Loucy (cell line): ENCODE results near the gene MACO1.

Experiments
- H2AFZ ChIP-seq: fragments of 200-600 bp; sonication (generic); 2 replicates; pipeline ENCODE4 v1.6.0; 2016; ENCODE audit warnings: antibody characterized with exemption, mild to moderate bottlenecking, low read length, moderate library complexity
- H3F3A ChIP-seq: fragments of 200-600 bp; 2 replicates; pipeline ENCODE4 v1.6.0; 2016; ENCODE audit warnings: antibody characterized with exemption, low read depth, mild to moderate bottlenecking
- H3K27me3 ChIP-seq: fragments of 200-600 bp; sonication (generic); 2 replicates; pipeline ENCODE4 v1.6.1; 2014; ENCODE audit warnings: low read length, mild to moderate bottlenecking; ENCODE audit not compliant: insufficient read depth, poor library complexity, severe bottlenecking
- H3K36me3 ChIP-seq: fragments of 200-600 bp; sonication (generic); 2 replicates; pipeline ENCODE4 v1.6.1; 2016; ENCODE audit warnings: low read length; ENCODE audit not compliant: insufficient read depth
- H3K4me1 ChIP-seq: fragments of 200-600 bp; sonication (generic); 2 replicates; pipeline ENCODE4 v1.5.1; 2014; ENCODE audit warnings: low read length, mild to moderate bottlenecking; ENCODE audit not compliant: insufficient read depth, poor library complexity, severe bottlenecking
- H3K4me2 ChIP-seq: fragments of 200-600 bp; sonication (generic); 2 replicates; pipeline ENCODE4 v1.6.0; 2014; ENCODE audit warnings: antibody characterized with exemption, low read length, low read depth, mild to moderate bottlenecking; ENCODE audit not compliant: poor library complexity, severe bottlenecking
- H3K4me3 ChIP-seq: fragments of 200-600 bp; sonication (generic); 2 replicates; pipeline ENCODE4 v1.5.1; 2014; ENCODE audit warnings: low read length, mild to moderate bottlenecking, mixed read lengths; ENCODE audit not compliant: poor library complexity, severe bottlenecking
- H3K79me2 ChIP-seq: fragments of 200-600 bp; sonication (generic); 2 replicates; pipeline ENCODE4 v1.6.1; 2014; ENCODE audit warnings: low read length; ENCODE audit not compliant: insufficient read depth
- H3K9ac ChIP-seq: fragments of 200-600 bp; sonication (generic); 2 replicates; pipeline ENCODE4 v1.6.0; 2014; ENCODE audit warnings: mild to moderate bottlenecking, low read depth, low read length, moderate library complexity; ENCODE audit not compliant: poor library complexity, severe bottlenecking
- H3K9me2 ChIP-seq: fragments of 200-600 bp; sonication (generic); replicated peaks from 2 replicates; pipeline ENCODE4 v1.6.1; 2016; ENCODE audit warnings: low read depth, low read length, mixed read lengths
- H3K9me3 ChIP-seq: fragments of 200-600 bp; sonication (generic); 2 replicates; pipeline ENCODE4 v1.6.1; 2014; ENCODE audit warnings: mild to moderate bottlenecking, antibody characterized with exemption, low read length, low read depth; ENCODE audit not compliant: insufficient read depth
- H4K20me1 ChIP-seq: fragments of 200-600 bp; sonication (generic); 2 replicates; pipeline ENCODE4 v1.6.0; 2014; ENCODE audit warnings: antibody characterized with exemption, low read length, mild to moderate bottlenecking; ENCODE audit not compliant: insufficient read depth, poor library complexity, severe bottlenecking
- EZH2phosphoT487 ChIP-seq: fragments of 200-600 bp; IDR thresholded peaks from 2 replicates; pipeline ENCODE4 v1.6.1; 2018; ENCODE audit warnings: antibody characterized with exemption, mild to moderate bottlenecking, moderate library complexity, borderline replicate concordance
- TF ChIP-seq, protein P1 (sequence below): fragments of 200-600 bp; sonication (generic); conservative IDR thresholded peaks from 2 replicates; pipeline ENCODE4 v1.5.1; 2014; ENCODE audit warnings: mild to moderate bottlenecking, antibody characterized with exemption, low read length

Gene MACO1

DNA sequence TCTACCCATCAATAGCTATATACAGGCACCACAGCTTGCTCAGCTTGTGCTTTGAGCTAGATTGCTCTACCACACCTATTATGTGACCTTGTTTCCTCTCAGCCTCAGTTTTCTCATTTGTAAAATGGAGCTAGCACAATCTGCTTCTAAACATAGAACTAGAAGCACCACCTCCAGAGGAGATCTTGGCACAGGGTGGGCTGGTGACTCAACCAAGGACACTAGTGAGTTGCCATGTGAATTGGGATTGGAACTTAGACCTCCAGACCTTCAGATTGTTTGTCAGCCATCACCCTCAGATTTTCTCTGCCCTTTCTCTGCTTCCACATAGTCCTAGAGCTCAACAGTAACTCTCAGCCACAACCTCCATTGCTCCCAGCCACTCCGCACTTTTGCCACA lies 3.0 kb upstream of the MACO1 start:
- Histone ChIP-seq H3K9ac (no peak overlapping the region), H3F3A (no peaks in the 10 kb centered on the region), H3K36me3 (no peaks in the 10 kb centered on the region), H3K27me3 (no peaks in the 10 kb centered on the region), H2AFZ (no peak overlapping the region), H3K79me2 (peaks cover 18% of the 10 kb centered on the region), H3K4me3 (no peak overlapping the region), H3K9me2 (no peaks in the 10 kb centered on the region), H3K9me3 (no peaks in the 10 kb centered on the region), H3K4me2 (no peak overlapping the region), H3K4me1 (peaks cover 17% of the 10 kb centered on the region), H4K20me1 (peaks cover 14% of the 10 kb centered on the region)
- TF ChIP-seq EZH2phosphoT487: no peak
- TF ChIP-seq, protein P1, sequence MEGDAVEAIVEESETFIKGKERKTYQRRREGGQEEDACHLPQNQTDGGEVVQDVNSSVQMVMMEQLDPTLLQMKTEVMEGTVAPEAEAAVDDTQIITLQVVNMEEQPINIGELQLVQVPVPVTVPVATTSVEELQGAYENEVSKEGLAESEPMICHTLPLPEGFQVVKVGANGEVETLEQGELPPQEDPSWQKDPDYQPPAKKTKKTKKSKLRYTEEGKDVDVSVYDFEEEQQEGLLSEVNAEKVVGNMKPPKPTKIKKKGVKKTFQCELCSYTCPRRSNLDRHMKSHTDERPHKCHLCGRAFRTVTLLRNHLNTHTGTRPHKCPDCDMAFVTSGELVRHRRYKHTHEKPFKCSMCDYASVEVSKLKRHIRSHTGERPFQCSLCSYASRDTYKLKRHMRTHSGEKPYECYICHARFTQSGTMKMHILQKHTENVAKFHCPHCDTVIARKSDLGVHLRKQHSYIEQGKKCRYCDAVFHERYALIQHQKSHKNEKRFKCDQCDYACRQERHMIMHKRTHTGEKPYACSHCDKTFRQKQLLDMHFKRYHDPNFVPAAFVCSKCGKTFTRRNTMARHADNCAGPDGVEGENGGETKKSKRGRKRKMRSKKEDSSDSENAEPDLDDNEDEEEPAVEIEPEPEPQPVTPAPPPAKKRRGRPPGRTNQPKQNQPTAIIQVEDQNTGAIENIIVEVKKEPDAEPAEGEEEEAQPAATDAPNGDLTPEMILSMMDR: no peak

DNA sequence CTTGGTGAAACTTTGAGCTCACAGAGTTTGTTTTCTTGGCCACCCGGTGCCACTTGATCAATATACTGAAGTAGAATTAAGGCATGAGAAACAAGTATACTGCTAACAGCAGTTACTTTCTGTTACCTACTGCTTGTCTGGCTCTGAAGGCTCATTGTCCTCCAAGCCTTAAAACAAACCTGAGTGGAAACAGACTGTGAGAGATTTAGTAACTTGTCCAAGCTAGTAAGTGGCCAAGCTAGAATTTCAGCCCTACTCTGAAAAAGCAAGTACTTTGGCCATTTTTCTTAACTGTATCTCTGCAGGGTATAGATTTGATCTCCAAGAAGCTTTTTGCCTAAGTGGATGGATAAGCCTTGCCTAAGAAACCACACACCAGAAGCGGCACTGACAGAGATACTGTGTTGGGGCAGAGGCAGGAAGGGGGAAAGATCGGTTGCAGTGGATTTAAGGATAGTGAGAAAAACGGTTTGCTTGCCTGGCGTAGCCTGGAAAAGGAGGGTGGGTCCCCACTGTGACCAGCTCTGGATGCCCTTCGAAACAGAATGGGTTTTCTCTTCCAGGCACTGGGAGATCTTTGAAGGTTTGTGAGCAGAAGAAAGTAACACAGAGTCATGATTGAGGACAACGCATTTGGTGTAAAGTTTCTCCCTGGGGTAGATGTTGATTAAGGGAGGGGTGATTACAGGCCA lies 2.1 kb upstream of the MACO1 start:
- Histone ChIP-seq H3K4me3 (no peak overlapping the region), H3K9me2 (no peaks in the 10 kb centered on the region), H4K20me1 (peaks cover 23% of the 10 kb centered on the region), H3K79me2 (peaks cover 27% of the 10 kb centered on the region), H3K36me3 (no peaks in the 10 kb centered on the region), H3K27me3 (no peaks in the 10 kb centered on the region), H3K9ac (no peak overlapping the region), H3F3A (no peaks in the 10 kb centered on the region), H3K4me1 (peaks cover 26% of the 10 kb centered on the region), H3K9me3 (no peaks in the 10 kb centered on the region), H2AFZ (no peak overlapping the region), H3K4me2 (peak overlapping the region; percentile 96)
- TF ChIP-seq, protein P1: no peak
- TF ChIP-seq EZH2phosphoT487: no peak

DNA sequence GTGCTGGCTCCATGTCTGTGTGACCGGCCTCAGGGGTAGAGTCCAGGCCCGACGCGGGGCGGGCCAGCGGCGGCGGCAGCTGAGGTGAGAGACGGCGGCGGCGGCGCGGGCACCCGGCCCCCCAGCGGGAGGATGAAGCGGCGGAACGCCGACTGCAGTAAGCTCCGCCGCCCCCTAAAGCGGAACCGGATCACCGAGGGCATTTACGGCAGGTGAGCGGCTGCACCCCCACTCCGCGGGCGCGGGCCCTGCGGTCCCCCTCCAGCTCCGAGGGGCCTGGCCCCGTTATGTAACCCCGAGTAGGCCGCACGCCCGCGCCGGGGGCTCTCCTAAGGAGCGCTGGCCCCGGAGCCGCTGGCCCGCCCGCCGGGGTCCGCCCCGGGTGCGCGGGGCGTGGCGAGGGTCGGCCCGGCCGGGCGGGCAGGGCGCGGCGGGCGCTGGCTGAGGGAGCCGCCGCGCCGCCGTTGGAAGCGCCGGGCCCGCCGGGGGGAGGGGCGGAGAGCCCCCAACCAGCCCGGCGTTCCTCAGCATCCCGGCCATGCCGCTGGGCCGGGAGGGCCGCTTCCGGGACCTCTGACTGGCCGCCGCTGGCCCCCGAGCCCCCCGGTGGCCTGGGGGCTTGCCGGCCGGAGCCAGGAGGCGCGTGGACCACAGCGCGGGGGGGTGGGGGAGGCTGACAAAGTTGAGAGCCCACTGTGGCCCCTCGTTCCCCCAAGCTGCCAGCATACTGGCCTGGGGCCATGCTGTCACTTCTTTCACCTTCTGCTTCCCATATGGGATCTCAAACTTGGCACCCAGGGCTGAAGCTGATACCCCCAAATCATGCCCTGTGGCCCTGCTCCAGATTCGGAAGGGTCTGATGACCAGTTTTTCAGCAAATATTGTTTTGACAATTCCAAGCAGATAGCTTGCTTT lies 527 bp downstream of the MACO1 start:
- peaks cover 53% of the 10 kb centered on the region for H3K79me2 ChIP-seq
- H3K4me2 ChIP-seq: peak overlapping the region; percentile 84
- TF ChIP-seq EZH2phosphoT487: no peak
- H3F3A ChIP-seq: peaks cover 3% of the 10 kb centered on the region
- H3K4me3 ChIP-seq: peak overlapping the region; percentile 77
- peaks cover 52% of the 10 kb centered on the region for H3K4me1 ChIP-seq
- H3K9me2 ChIP-seq: no peaks in the 10 kb centered on the region
- peak overlapping the region; percentile 91 for H2AFZ ChIP-seq
- H3K9me3 ChIP-seq: no peaks in the 10 kb centered on the region
- H3K9ac ChIP-seq: peak overlapping the region; percentile 69
- peaks cover 49% of the 10 kb centered on the region for H4K20me1 ChIP-seq
- no peaks in the 10 kb centered on the region for H3K27me3 ChIP-seq
- H3K36me3 ChIP-seq: no peaks in the 10 kb centered on the region
